22Rv1 (cell line): Measurements from ENCODE around the gene GPR65.

ENCODE experiments used
- H3K27ac ChIP-seq: fragments of 450-650 bp; 2 replicates; pipeline ENCODE4 v1.5.1; 2017
- ZFX ChIP-seq: fragments of 450-650 bp; IDR thresholded peaks from 2 replicates; pipeline ENCODE4 v1.6.1; 2017; ENCODE audit warnings: antibody characterized with exemption, borderline replicate concordance
- TF ChIP-seq, protein P1 (sequence below): fragments of 450-650 bp; IDR thresholded peaks from 2 replicates; pipeline ENCODE4 v1.5.1; 2017; ENCODE audit warnings: mild to moderate bottlenecking

Gene GPR65

DNA sequence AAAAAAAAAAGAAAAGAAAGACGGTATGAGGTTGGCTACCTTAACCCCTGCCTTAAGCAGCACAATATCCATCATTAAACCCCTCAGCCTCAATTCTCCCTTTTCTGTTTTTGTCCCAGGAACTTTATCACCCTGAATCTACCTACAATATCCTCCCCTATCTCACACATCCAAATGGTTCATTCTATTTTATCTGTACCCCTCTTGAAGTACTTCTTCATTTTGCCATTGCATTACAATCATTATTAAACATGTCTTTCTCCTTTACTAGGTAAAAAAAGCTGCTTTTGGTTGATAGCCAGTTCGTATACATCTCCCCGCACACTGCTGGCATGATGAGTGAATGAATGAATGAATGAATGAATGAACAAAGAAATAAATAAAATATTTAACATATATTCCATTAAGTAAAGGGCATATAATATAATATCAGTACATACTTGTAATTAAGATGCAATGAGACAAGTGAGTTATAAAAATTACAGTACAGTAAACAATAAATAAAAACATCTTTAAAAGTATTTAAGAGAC lies 364 bp upstream of the GPR65 start:
- TF ChIP-seq, protein P1, sequence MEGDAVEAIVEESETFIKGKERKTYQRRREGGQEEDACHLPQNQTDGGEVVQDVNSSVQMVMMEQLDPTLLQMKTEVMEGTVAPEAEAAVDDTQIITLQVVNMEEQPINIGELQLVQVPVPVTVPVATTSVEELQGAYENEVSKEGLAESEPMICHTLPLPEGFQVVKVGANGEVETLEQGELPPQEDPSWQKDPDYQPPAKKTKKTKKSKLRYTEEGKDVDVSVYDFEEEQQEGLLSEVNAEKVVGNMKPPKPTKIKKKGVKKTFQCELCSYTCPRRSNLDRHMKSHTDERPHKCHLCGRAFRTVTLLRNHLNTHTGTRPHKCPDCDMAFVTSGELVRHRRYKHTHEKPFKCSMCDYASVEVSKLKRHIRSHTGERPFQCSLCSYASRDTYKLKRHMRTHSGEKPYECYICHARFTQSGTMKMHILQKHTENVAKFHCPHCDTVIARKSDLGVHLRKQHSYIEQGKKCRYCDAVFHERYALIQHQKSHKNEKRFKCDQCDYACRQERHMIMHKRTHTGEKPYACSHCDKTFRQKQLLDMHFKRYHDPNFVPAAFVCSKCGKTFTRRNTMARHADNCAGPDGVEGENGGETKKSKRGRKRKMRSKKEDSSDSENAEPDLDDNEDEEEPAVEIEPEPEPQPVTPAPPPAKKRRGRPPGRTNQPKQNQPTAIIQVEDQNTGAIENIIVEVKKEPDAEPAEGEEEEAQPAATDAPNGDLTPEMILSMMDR = no peak
- TF ChIP-seq ZFX = no peak
- H3K27ac ChIP-seq = no peak overlapping the region

DNA sequence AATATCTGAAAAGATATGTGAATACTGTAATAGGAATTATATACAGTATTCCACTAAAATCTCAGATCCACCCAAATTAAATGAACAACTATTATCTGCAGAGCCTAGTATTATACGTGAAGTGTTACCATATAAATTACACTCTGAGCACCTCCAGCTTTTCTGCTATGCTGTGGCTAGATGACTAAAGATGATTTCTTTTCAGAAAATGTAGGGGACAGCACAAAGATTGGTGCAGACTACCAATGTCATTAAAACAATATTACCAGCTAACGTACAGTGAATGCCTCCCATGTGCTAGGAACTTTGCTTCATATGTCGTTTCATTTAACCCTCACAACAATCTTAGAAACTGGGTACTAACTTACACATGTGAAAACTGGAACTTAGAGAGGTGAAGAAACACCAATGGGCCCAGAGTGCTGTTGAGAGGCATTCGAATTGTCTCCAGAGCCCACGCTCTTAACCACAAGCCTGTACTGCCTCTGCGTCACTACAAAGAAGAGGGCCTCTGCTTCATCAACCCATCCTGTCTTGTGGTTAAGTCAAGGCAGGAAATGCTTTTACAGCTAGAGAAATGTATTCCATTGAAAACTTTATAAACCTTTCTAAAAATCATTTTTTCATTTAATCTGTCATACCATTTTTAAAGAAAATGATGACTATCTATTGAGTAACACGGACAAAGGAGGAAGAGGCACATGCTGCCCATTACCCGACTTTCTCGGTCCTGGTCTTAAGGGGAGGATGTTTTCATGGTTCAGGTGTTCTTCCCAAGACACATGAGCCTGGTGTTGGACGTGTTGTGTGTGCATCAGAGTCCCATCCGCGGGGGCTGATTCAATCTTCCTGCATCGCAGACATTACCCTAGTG lies 1.3 kb downstream of the GPR65 start:
- H3K27ac ChIP-seq = no peak overlapping the region
- TF ChIP-seq ZFX = no peak
- TF ChIP-seq, protein P1 = no peak

DNA sequence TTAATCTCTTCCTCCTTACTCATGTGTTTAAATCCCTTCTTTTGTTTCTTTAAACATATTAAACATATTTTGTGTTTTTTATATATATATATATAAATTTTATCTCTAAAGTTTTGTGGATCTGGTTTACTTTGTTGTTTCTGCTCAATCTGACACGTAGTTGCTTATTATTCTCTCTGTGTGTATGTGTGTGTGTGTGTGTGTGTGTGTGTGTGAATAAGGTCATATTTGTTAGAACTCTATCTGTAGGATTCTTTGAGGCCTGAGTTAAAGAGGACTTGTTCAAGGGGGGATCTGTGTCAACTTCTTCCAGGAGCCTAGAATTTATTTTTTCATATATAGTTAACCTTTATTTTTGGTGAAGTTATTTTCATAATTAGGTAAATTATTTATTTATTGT lies 2.7 kb downstream of the GPR65 start:
- TF ChIP-seq, protein P1 = no peak
- TF ChIP-seq ZFX = no peak
- H3K27ac ChIP-seq = no peak overlapping the region

DNA sequence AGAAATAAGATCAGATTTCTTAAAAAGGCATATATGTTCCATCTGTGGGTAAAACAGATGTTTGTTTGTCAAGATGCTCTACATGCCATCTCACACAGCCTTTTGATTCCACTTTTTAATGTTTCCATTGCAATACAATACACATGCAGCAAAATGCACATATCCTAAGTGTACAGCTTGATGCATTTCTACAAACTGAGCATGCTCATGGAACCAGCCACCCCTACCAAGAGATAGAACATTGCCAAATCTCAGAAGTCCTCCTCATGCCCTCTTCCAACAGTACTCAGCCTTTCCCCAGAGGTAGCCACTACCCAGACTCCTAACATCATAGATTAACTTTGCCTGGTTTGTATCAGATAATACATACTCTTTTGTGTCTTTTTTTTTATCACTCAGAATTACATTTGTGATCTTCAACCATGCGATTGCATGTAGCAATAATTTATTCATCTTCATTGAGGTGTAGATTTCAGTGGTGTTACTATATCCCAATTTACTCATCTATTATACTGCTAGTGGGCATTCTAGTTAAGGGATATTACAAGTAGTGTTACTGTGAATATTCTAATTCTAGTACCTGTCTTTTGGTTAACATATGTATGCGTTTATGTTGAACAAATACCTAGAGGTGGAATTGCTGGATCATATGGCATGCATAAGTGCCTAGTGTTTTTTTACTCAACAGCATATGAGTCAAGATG lies 3.3 kb downstream of the GPR65 start:
- TF ChIP-seq ZFX = no peak
- TF ChIP-seq, protein P1 = no peak
- no peak overlapping the region for H3K27ac ChIP-seq

DNA sequence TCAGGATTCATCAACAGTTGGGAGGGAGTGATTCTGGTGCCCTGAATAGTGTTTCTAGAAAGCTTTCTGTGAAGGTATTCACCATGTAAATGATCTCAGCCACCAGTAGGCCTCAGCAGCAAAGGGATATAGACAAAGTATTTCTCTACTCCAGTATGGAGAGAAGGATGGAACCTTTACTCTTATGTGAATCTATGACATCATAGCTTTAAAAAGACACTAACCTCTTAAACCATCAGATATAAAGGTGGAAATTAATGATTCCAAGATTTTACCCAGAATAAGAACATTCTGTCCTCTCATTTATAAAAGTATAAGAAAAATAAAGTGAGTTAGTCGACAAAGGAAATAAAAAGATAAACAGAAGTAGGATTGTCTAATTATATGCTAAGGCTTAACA lies 4.6 kb downstream of the GPR65 start:
- TF ChIP-seq, protein P1 = no peak
- no peak for TF ChIP-seq ZFX
- H3K27ac ChIP-seq = no peak overlapping the region

DNA sequence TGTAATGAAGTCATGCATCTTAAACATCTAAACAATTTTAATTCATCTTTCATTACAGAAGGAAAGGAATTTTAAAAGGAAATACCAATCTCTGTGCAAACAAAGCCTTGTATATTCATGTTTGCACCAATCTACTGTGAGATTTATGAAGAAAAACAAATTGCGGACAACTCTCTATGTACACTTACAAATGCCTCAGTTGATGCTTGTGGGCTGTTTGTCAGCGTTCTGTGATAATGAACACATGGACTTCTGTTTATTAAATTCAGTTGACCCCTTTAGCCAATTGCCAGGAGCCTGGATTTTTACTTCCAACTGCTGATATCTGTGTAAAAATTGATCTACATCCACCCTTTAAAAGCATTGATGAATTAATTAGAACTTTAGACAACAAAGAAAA lies 5.4 kb downstream of the GPR65 start:
- TF ChIP-seq, protein P1 = no peak
- no peak for TF ChIP-seq ZFX
- H3K27ac ChIP-seq = no peak overlapping the region

DNA sequence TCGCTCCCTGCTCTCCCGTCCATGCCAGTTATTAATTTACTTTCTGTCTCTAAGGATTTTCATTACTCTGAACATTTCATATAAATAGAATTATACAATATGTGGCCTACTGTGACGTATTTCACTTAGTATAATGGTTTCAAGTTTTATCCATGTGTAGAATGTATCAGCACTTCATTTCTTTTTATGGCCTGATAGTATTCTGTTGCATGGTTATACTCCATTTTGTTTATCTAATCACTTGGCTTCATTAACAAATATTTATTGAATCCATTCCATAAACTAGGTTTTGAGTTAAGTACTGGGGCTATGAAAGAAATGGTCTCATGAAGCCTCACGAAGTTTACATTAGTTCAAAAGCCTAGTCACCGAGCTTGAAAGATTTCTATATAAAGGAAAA lies 7.6 kb downstream of the GPR65 start:
- H3K27ac ChIP-seq = no peak overlapping the region
- TF ChIP-seq, protein P1 = no peak
- no peak for TF ChIP-seq ZFX
